HepG2 (cell line): ENCODE measurements around the gene USP5. TPM values are rescaled to one million over a fixed set of nuclear protein-coding genes. Genes with fewer than 3 reads are reported as not detected.

ENCODE experiments used
- ARHGAP35 ChIP-seq: sonication (generic); formaldehyde crosslinking; IDR thresholded peaks from 2 replicates; pipeline ENCODE4 v1.9.0; 2022; ENCODE audit warnings: mild to moderate bottlenecking, inconsistent platforms, moderate library complexity, missing genetic modification reagents, borderline replicate concordance
- HES4 ChIP-seq: sonication (generic); formaldehyde crosslinking; IDR thresholded peaks from 2 replicates; pipeline ENCODE4 v1.9.0; 2021; ENCODE audit warnings: mild to moderate bottlenecking, missing genetic modification reagents, borderline replicate concordance
- HINFP ChIP-seq: sonication (generic); formaldehyde crosslinking; IDR thresholded peaks from 2 replicates; pipeline ENCODE4 v1.4.0; 2020; ENCODE audit warnings: low read depth, mild to moderate bottlenecking, missing genetic modification reagents
- HMGXB3 ChIP-seq: sonication (generic); formaldehyde crosslinking; IDR thresholded peaks from 2 replicates; pipeline ENCODE4 v1.4.0; 2020; ENCODE audit warnings: missing genetic modification reagents, borderline replicate concordance
- IRF2 ChIP-seq: IDR thresholded peaks from 2 replicates; pipeline ENCODE4 v1.6.1; 2018; ENCODE audit warnings: missing genetic modification reagents, missing compliant biosample characterization
- MATR3 ChIP-seq: sonication (generic); formaldehyde crosslinking; IDR thresholded peaks from 2 replicates; pipeline ENCODE4 v1.4.0; 2020; ENCODE audit warnings: missing genetic modification reagents
- NPAS2 ChIP-seq: sonication (generic); formaldehyde crosslinking; IDR thresholded peaks from 2 replicates; pipeline ENCODE4 v1.8.0; 2022; ENCODE audit warnings: mild to moderate bottlenecking, missing genetic modification reagents, borderline replicate concordance
- PCBP1 ChIP-seq: fragments of 200-400 bp; formaldehyde crosslinking; IDR thresholded peaks from 2 replicates; pipeline ENCODE4 v1.6.1; 2017; ENCODE audit warnings: mild to moderate bottlenecking, low read depth, low read length, borderline replicate concordance
- POLR2AphosphoS5 ChIP-seq: IDR thresholded peaks from 2 replicates; pipeline ENCODE4 v1.6.1; 2012; ENCODE audit warnings: low read depth, low read length
- SPEN ChIP-seq: sonication (generic); formaldehyde crosslinking; IDR thresholded peaks from 2 replicates; pipeline ENCODE4 v1.5.1; 2020; ENCODE audit warnings: low read depth, mild to moderate bottlenecking, missing genetic modification reagents
- ZBTB38 ChIP-seq: sonication (generic); formaldehyde crosslinking; IDR thresholded peaks from 2 replicates; pipeline ENCODE4 v1.5.1; 2020; ENCODE audit warnings: mild to moderate bottlenecking, missing genetic modification reagents
- ZBTB7A ChIP-seq: sonication (generic); formaldehyde crosslinking; IDR thresholded peaks from 2 replicates; pipeline ENCODE4 v1.8.0; 2022; ENCODE audit warnings: mild to moderate bottlenecking, missing genetic modification reagents
- ZGPAT ChIP-seq: IDR thresholded peaks from 2 replicates; pipeline ENCODE4 v1.6.1; 2016; ENCODE audit warnings: mild to moderate bottlenecking
- ZNF558 ChIP-seq: sonication (generic); formaldehyde crosslinking; IDR thresholded peaks from 2 replicates; pipeline ENCODE4 v1.9.0; 2022; ENCODE audit warnings: mild to moderate bottlenecking, missing genetic modification reagents, borderline replicate concordance
- ZNF761 ChIP-seq: sonication (generic); formaldehyde crosslinking; conservative IDR thresholded peaks from 2 replicates; pipeline ENCODE4 v1.4.0; 2020; ENCODE audit warnings: mild to moderate bottlenecking, missing genetic modification reagents
- ZSCAN22 ChIP-seq: sonication (generic); formaldehyde crosslinking; IDR thresholded peaks from 2 replicates; pipeline ENCODE4 v1.4.0; 2020; ENCODE audit warnings: mild to moderate bottlenecking, missing genetic modification reagents
- ZXDC ChIP-seq: sonication (generic); formaldehyde crosslinking; IDR thresholded peaks from 2 replicates; pipeline ENCODE4 v1.5.0; 2020; ENCODE audit warnings: mild to moderate bottlenecking, missing genetic modification reagents
- polyA plus RNA-seq, 8 experiments: library from polyadenylated mRNA; depleted of rRNA in 3 of 8; stranded (reverse) in 7 of 8; unstranded in 1 of 8; fragments of >200 nt; fragmentation: Illumina TruSeq in 4 of 8; extraction: Trizol in 4 of 8; gene quantifications; 2 replicates each; pipeline versions ENCODE4 v1.2.1 to v1.2.3, GENCODE V29; 2011 to 2016; ENCODE audit warnings: low read depth in 4 of 8, missing spikeins in 1 of 8, mixed read lengths in 1 of 8; ENCODE audit not compliant: insufficient read depth in 1 of 8
- total RNA-seq, 5 experiments: library from RNA; depleted of rRNA; stranded (reverse); fragments of >200 nt; fragmentation: Illumina TruSeq; extraction: Trizol; gene quantifications; 2 replicates each; pipeline ENCODE4 v1.2.3, GENCODE V29; 2016; ENCODE audit warnings: low read depth in 1 of 5

Gene USP5
- total and polyA plus RNA-seq, 2 of the 13 experiments (the other 11 are each of a cell fraction or from before 2014, with no cell fraction given), result 39.6 to 56.0 TPM

GRCh38 chr12:6872073-6873048 lies 20.4 kb downstream of the USP5 start (continued):
- TF ChIP-seq ZNF558 (CRISPR knock-in tag) (peak; percentile 22; the same call in 1 of the 2 replicates), ZXDC (CRISPR knock-in tag) (no peak), NPAS2 (CRISPR knock-in tag) (no peak), ZSCAN22 (CRISPR knock-in tag) (peak; percentile 31; the same call in 1 of the 2 replicates), ZBTB38 (CRISPR knock-in tag) (peak; percentile 65; the same call in 1 of the 2 replicates), HES4 (0 out of 2 replicates have a peak, but pooled peaks have one; percentile 53), ZNF761 (CRISPR knock-in tag) (peak; percentile 81; the same call in 1 of the 2 replicates), PCBP1 (peak; percentile 80; the same call in 1 of the 2 replicates), ZGPAT (no peak), SPEN (CRISPR knock-in tag) (peak; percentile 43; the same call in 1 of the 2 replicates), HINFP (peak; percentile 88), ZBTB7A (peak; percentile 95), POLR2AphosphoS5 (peak; percentile 16), HMGXB3 (CRISPR knock-in tag) (no peak), MATR3 (CRISPR knock-in tag) (no peak), ARHGAP35 (CRISPR knock-in tag) (0 out of 2 replicates have a peak, but pooled peaks have one; percentile 20), IRF2 (CRISPR knock-in tag) (peak; percentile 61; the same call in 1 of the 2 replicates)
